IMR-90 (cell line): ENCODE data around the gene TAF1A. TPM values are rescaled to one million over a fixed set of nuclear protein-coding genes. Genes with fewer than 3 reads are reported as not detected.
A peak's percentile ranks its signal among the peaks of the same experiment; 100 is the strongest.

Source experiments
- ATAC-seq: fragments of 200-7000 bp; cut with Tn5 transposase; 2 replicates; pipeline ENCODE4 v1.9.1; 2020; ENCODE audit warnings: low read depth, mild to moderate bottlenecking, moderate library complexity
- Bru-seq: library from RNA; stranded (reverse); fragments of 400-500 nt; gene quantifications from one replicate; lab custom pipeline; 2021; lab: Mats Ljungman, UMichigan
- BruChase-seq, 2 experiments: library from RNA; stranded (reverse); fragments of 400-500 nt; gene quantifications; one replicate each; lab custom pipeline; 2021; lab: Mats Ljungman, UMichigan
- BruUV-seq: library from RNA; stranded (reverse); fragments of 400-500 nt; replicated peaks from 2 replicates; lab custom pipeline; 2021; lab: Mats Ljungman, UMichigan
- CTCF ChIA-PET: fragments of 300-600 bp; formaldehyde crosslinking; extraction: SDS; loops from one replicate; lab custom pipeline; 2021; ENCODE audit warnings: antibody characterized with exemption; lab: Yijun Ruan, JAX
- POLR2A ChIA-PET: fragments of 300-600 bp; sonication (Branson Sonifier 250); formaldehyde crosslinking; loops from one replicate; lab custom pipeline; 2022; ENCODE audit warnings: antibody characterized with exemption; ENCODE audit not compliant: unreplicated experiment; lab: Charles Lee
- DNase-seq: peaks from one replicate; pipeline ENCODE4 v3.0.0; 2013
- H2AFZ ChIP-seq: replicated peaks from 2 replicates; pipeline ENCODE3; 2013; ENCODE audit warnings: low read length, mild to moderate bottlenecking; ENCODE audit not compliant: poor library complexity
- H2AK5ac ChIP-seq: 2 replicates; pipeline ENCODE4 v1.6.1; 2013; ENCODE audit warnings: low read depth, low read length, inconsistent platforms
- H2AK9ac ChIP-seq: replicated peaks from 2 replicates; pipeline ENCODE3; 2013; ENCODE audit warnings: mild to moderate bottlenecking, low read depth, low read length, moderate library complexity; ENCODE audit not compliant: poor library complexity
- H2BK120ac ChIP-seq: 2 replicates; pipeline ENCODE4 v1.6.1; 2013; ENCODE audit warnings: low read depth, low read length, inconsistent platforms
- H2BK15ac ChIP-seq: 3 replicates; pipeline ENCODE4 v1.6.1; 2013; ENCODE audit warnings: low read depth, low read length, inconsistent platforms
- H2BK20ac ChIP-seq: 2 replicates; pipeline ENCODE4 v1.6.1; 2013; ENCODE audit warnings: low read depth, mild to moderate bottlenecking, inconsistent platforms, low read length, moderate library complexity
- H2BK5ac ChIP-seq: 2 replicates; pipeline ENCODE4 v1.6.1; 2013; ENCODE audit warnings: mild to moderate bottlenecking, low read depth, low read length, inconsistent platforms; ENCODE audit not compliant: poor library complexity, severe bottlenecking
- H3K14ac ChIP-seq: replicated peaks from 2 replicates; pipeline ENCODE4 v1.6.1; 2013; ENCODE audit warnings: low read depth, low read length, inconsistent platforms
- H3K18ac ChIP-seq: 2 replicates; pipeline ENCODE4 v1.6.1; 2013; ENCODE audit warnings: low read depth, low read length, control low read depth
- H3K23ac ChIP-seq: 2 replicates; pipeline ENCODE4 v1.6.1; 2013; ENCODE audit warnings: low read depth, low read length, inconsistent platforms
- H3K27ac ChIP-seq: 2 replicates; pipeline ENCODE4 v1.5.1; 2013; ENCODE audit warnings: mild to moderate bottlenecking, control low read depth, low read length; ENCODE audit not compliant: insufficient read depth
- H3K27me3 ChIP-seq: 2 replicates; pipeline ENCODE4 v1.6.1; 2013; ENCODE audit warnings: low read length; ENCODE audit not compliant: control insufficient read depth, insufficient read depth
- H3K36me3 ChIP-seq: 2 replicates; pipeline ENCODE4 v1.6.1; 2013; ENCODE audit warnings: low read length, mixed read lengths; ENCODE audit not compliant: control insufficient read depth, insufficient read depth
- H3K4ac ChIP-seq: 2 replicates; pipeline ENCODE4 v1.6.1; 2013; ENCODE audit warnings: low read depth, low read length, inconsistent platforms
- H3K4me1 ChIP-seq: 2 replicates; pipeline ENCODE4 v1.6.1; 2013; ENCODE audit warnings: low read length, mixed read lengths; ENCODE audit not compliant: control insufficient read depth, insufficient read depth
- H3K4me2 ChIP-seq: 2 replicates; pipeline ENCODE4 v1.6.1; 2013; ENCODE audit warnings: low read depth, mild to moderate bottlenecking, control low read depth, low read length, moderate library complexity
- H3K4me3 ChIP-seq: 2 replicates; pipeline ENCODE4 v1.5.1; 2013; ENCODE audit warnings: low read depth, mild to moderate bottlenecking, control low read depth, low read length, moderate library complexity; ENCODE audit not compliant: insufficient read depth
- H3K56ac ChIP-seq: 2 replicates; pipeline ENCODE4 v1.6.1; 2013; ENCODE audit warnings: low read length, inconsistent platforms; ENCODE audit not compliant: insufficient read depth; ENCODE audit errors: extremely low read depth
- H3K79me1 ChIP-seq, 2 experiments: 2 replicates each; pipeline ENCODE4 v1.6.1; 2013; ENCODE audit warnings: low read length in 2 of 2, inconsistent platforms in 1 of 2, low read depth in 1 of 2
- H3K9ac ChIP-seq: 2 replicates; pipeline ENCODE4 v1.6.1; 2013; ENCODE audit warnings: low read depth, low read length, control low read depth
- H3K9me1 ChIP-seq: 2 replicates; pipeline ENCODE4 v1.6.1; 2013; ENCODE audit warnings: low read length, inconsistent platforms; ENCODE audit not compliant: insufficient read depth
- H3K9me3 ChIP-seq: 2 replicates; pipeline ENCODE4 v1.6.1; 2013; ENCODE audit warnings: low read length; ENCODE audit not compliant: control insufficient read depth, insufficient read depth
- H4K20me1 ChIP-seq: 2 replicates; pipeline ENCODE4 v1.6.1; 2013; ENCODE audit warnings: low read length, inconsistent platforms; ENCODE audit not compliant: insufficient read depth
- H4K5ac ChIP-seq: 2 replicates; pipeline ENCODE4 v1.6.1; 2013; ENCODE audit warnings: mild to moderate bottlenecking, low read depth, low read length, control low read depth
- H4K8ac ChIP-seq, 2 experiments: 2 replicates each; pipeline ENCODE4 v1.6.1; 2013; ENCODE audit warnings: low read depth in 2 of 2, low read length in 2 of 2, control low read depth in 1 of 2, inconsistent platforms in 1 of 2
- H4K91ac ChIP-seq: 2 replicates; pipeline ENCODE4 v1.6.1; 2013; ENCODE audit warnings: low read depth, low read length, inconsistent platforms; ENCODE audit not compliant: insufficient read depth
- BHLHE40 ChIP-seq: fragments of 150-350 bp; IDR thresholded peaks from 2 replicates; pipeline ENCODE4 v1.6.1; 2016; ENCODE audit warnings: mild to moderate bottlenecking, low read depth, low read length
- MAFK ChIP-seq: IDR thresholded peaks from 2 replicates; pipeline ENCODE4 v1.6.1; 2012; ENCODE audit warnings: low read depth, low read length, improper control_type of control experiment
- MAZ ChIP-seq: IDR thresholded peaks from 2 replicates; pipeline ENCODE4 v1.6.1; 2012; ENCODE audit warnings: low read depth, mild to moderate bottlenecking, low read length, improper control_type of control experiment, moderate library complexity, borderline replicate concordance
- MXI1 ChIP-seq: IDR thresholded peaks from 2 replicates; pipeline ENCODE4 v1.6.1; 2012; ENCODE audit warnings: low read depth, mild to moderate bottlenecking, low read length, moderate library complexity, borderline replicate concordance
- POLR2A ChIP-seq: IDR thresholded peaks from 2 replicates; pipeline ENCODE4 v1.6.1; 2012; ENCODE audit warnings: mild to moderate bottlenecking, low read depth, low read length
- RCOR1 ChIP-seq: IDR thresholded peaks from 2 replicates; pipeline ENCODE4 v1.6.1; 2012; ENCODE audit warnings: mild to moderate bottlenecking, low read length, improper control_type of control experiment; ENCODE audit not compliant: insufficient replicate concordance
- WGBS, 2 experiments: methylation state at CpG; one replicate each; pipeline versions ENCODE4 v1.1.5 to v1.1.7; 2013; ENCODE audit warnings: missing lambda C conversion rate in 2 of 2; ENCODE audit not compliant: insufficient read length in 1 of 2; ENCODE audit errors: extremely low coverage in 2 of 2; 5-methylcytosine and 5-hydroxymethylcytosine counted together
- dilution Hi-C: fragments of 300-500 bp; cut with HindIII; formaldehyde crosslinking; loops from one replicate; pipeline ENCODE4 v1.14.3; 2018; ENCODE audit warnings: low sequenced_read_pairs; ENCODE audit not compliant: unreplicated experiment
- in situ Hi-C: fragments of 300-500 bp; cut with MboI; formaldehyde crosslinking; loops from 3 replicates; pipeline ENCODE4 v1.14.3; 2019; ENCODE audit warnings: low sequenced_read_pairs, inconsistent platforms, mixed read lengths
- intact Hi-C: fragments of 100-400 bp; cut with micrococcal nuclease; formaldehyde crosslinking; loops from 2 replicates; pipeline ENCODE4 v1.10.0; 2022
- long read RNA-seq: library from polyadenylated mRNA; unstranded; transcript quantifications from one replicate; pipeline ENCODE4 v2.0.0, GENCODE V29; 2021; ENCODE audit not compliant: unreplicated experiment
- polyA plus RNA-seq, 3 experiments: library from polyadenylated mRNA; depleted of rRNA; stranded (reverse); fragments of >200 nt; gene quantifications; 2 replicates each; pipeline ENCODE4 v1.2.3, GENCODE V29; 2012; ENCODE audit warnings: low replicate concordance in 1 of 3
- total RNA-seq: library from RNA; depleted of rRNA; stranded (reverse); fragments of >200 nt; gene quantifications from 2 replicates; pipeline ENCODE4 v1.2.3, GENCODE V29; 2012; rRNA removed

The TAF1A gene
- total RNA-seq, result 5.4 and 10.0 TPM in 2 replicates
- polyA plus RNA-seq (2012; rRNA removed), result 2.4 and 3.8 TPM in 2 replicates
- polyA plus RNA-seq (2012; cell fraction: cytosol; rRNA removed), result 0.41 and 1.2 TPM in 2 replicates
- 0.76 and 7.2 TPM in 2 replicates for polyA plus RNA-seq (2012; cell fraction: nucleus; rRNA removed; ENCODE audit: low replicate concordance)
- percentile 58 among the genes with signal in this experiment for Bru-seq, nascent RNA
- BruChase-seq, experiment 1, labeled RNA remaining after a 6-hour chase, result percentile 49 among the genes with signal in this experiment
- percentile 53 among the genes with signal in this experiment for BruChase-seq, experiment 2, labeled RNA remaining after a 2-hour chase
- long read RNA-seq, partial matches to known transcripts, result 0 of 4 reads
- long read RNA-seq, other reads (novel, unspliced or antisense), result 3 of 4 reads

DNA sequence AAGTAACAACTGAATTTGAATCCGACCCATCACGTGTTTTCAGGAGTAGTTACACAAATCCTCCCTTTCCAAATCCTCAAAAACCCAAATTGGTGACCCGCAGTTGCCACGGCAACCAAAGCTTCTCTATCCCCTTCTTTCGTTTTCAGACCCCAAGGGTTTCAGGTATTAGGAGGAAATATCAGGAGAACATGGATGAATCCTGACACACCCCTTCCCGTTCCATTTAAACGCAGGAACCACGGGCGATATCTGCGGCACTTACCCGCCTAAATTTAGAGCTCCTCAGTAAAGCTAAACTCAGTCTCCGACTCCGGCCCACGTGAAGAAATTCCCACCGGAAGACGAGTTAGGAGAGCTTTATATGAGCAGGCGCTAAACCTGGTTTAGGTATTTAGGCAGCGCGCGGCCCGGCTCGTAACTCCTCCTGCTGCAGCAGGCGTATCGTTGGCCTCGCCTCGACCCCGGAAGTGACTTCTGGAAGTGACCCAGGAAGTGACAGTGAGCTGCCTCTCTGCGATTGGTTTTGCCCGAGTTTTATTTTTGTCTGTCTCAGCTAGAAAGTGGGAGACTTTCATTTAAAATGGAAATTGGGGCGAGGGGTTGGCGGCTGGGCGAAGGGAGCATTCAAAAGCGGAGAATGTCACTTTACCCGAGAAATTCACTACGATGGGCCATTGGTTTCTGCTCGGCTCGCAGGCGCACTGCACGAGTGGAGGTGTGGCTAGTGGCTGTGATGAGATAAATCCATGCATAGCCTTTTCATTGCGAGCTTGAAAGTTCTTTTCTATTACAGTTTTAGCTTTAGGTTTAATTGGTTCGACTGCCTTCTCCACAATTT, at the start of gene TAF1A:
TSS of gene TAF1A (minus strand) at position 472 of the 841 bp plus-strand sequence.
- dilution Hi-C loops (no loop called here), in situ Hi-C loops (no loop called here), intact Hi-C loops (no loop called here)
- peak within 1 kb of the TSS; percentile 86 for H3K9ac ChIP-seq
- H2AK5ac ChIP-seq, result 0 out of 2 replicates have a peak within 1 kb of the TSS, but pooled peaks have one; percentile 35
- H3K27me3 ChIP-seq, result no peaks in the 10 kb centered on the region
- TF ChIP-seq POLR2A (no peak), RCOR1 (no peak), BHLHE40 (peak; percentile 61; the same call in 1 of the 2 replicates), MAZ (no peak), MAFK (peak; percentile 27; the same call in 1 of the 2 replicates), MXI1 (peak; percentile 68; the same call in 1 of the 2 replicates)
- peak within 1 kb of the TSS; percentile 49 for H4K91ac ChIP-seq
- H3K4me2 ChIP-seq, result peak within 1 kb of the TSS; percentile 95
- H3K79me1 ChIP-seq, result peaks cover 13 to 21% of the 10 kb centered on the region in 2 experiments
- H3K18ac ChIP-seq, result peak within 1 kb of the TSS; percentile 82
- 8% methylated on average over 9 of the region's 41 CpGs; no CpG with 5 or more reads in 1 of the 2 experiments for WGBS, 2 experiments
- H2AFZ ChIP-seq, result peak within 1 kb of the TSS; percentile 83
- peak within 1 kb of the TSS; percentile 96 for H4K5ac ChIP-seq
- H2BK5ac ChIP-seq, result peak within 1 kb of the TSS; percentile 61
- peaks cover 4% of the 10 kb centered on the region; the same call in 1 of the 2 replicates for H3K4me1 ChIP-seq
- H3K4ac ChIP-seq, result peak within 1 kb of the TSS; percentile 56
- H3K4me3 ChIP-seq, result peak within 1 kb of the TSS; percentile 69
- peak within 1 kb of the TSS; percentile 89 to 99 for H4K8ac ChIP-seq
- H2BK20ac ChIP-seq, result no peak within 1 kb of the TSS
- H3K14ac ChIP-seq, result peak within 1 kb of the TSS; percentile 29
- H3K23ac ChIP-seq, result peak within 1 kb of the TSS; percentile 55
- peak; percentile 97 for ATAC-seq
- peak within 1 kb of the TSS; percentile 84 for H3K27ac ChIP-seq
- no peaks in the 10 kb centered on the region for H4K20me1 ChIP-seq
- H2BK120ac ChIP-seq, result peak within 1 kb of the TSS; percentile 25; the same call in 1 of the 2 replicates
- DNase-seq, result peak; percentile 74
- peaks cover 3% of the 10 kb centered on the region; the same call in 1 of the 2 replicates for H3K36me3 ChIP-seq
- POLR2A ChIA-PET, result interaction anchor here (0.7 to 1.1 kb wide), 2 partner anchors 9 to 124 kb away, joined by 3 read pairs; no protein-coding TSS in a partner anchor
- H2AK9ac ChIP-seq, result peak within 1 kb of the TSS; percentile 80
- CTCF ChIA-PET, result interaction anchor here (0.6 kb wide), 1 partner anchor 675 kb away, joined by 3 read pairs; no protein-coding TSS in a partner anchor
- no peaks in the 10 kb centered on the region for H3K9me1 ChIP-seq
- no TSS peak for BruUV-seq
- peak within 1 kb of the TSS; percentile 80 for H3K56ac ChIP-seq
- no peaks in the 10 kb centered on the region for H3K9me3 ChIP-seq
- H2BK15ac ChIP-seq, result no peak within 1 kb of the TSS; the same call in 2 of the 3 replicates
